Measurements from ENCODE around the gene EN1.
A peak's percentile ranks its signal among the peaks of the same experiment; 100 is the strongest.

Gene EN1

GRCh38 chr2:118857677-118858484 lies 10.4 kb upstream of the EN1 start:
- peak overlapping the region; percentile 3 for H3K4me2 ChIP-seq (ENCODE audit: low read length)
- H3K56ac ChIP-seq (ENCODE audit: low read length): no peak overlapping the region
- DNase-seq: peak; percentile 13
- H4K8ac ChIP-seq (ENCODE audit: low read depth, low read length): no peak overlapping the region
- H3K27ac ChIP-seq (ENCODE audit: low read depth, low read length): no peak overlapping the region
- H2BK15ac ChIP-seq (replicated peaks; ENCODE audit: low read depth): no peak overlapping the region
- no peaks in the 10 kb centered on the region for H3K36me3 ChIP-seq (ENCODE audit: control insufficient read depth, insufficient read depth, low read length)
- H2BK120ac ChIP-seq (ENCODE audit: low read depth, low read length): no peak overlapping the region
- WGBS (ENCODE audit: extremely low coverage, insufficient coverage, low lambda C conversion rate): no CpG with 5 or more reads among the region's 52 CpGs
- no peak overlapping the region for H3K18ac ChIP-seq (ENCODE audit: low read length)
- no peak overlapping the region for H3K9ac ChIP-seq (ENCODE audit: low read length)
- H3K79me2 ChIP-seq (ENCODE audit: control insufficient read depth, insufficient read depth, low read length): no peaks in the 10 kb centered on the region
- no peak overlapping the region for H2AK5ac ChIP-seq (ENCODE audit: low read length)
- H3K79me1 ChIP-seq (ENCODE audit: low read length): no peaks in the 10 kb centered on the region
- H3K27me3 ChIP-seq (ENCODE audit: insufficient read depth, low read length, poor library complexity): peaks cover 69% of the 10 kb centered on the region
- no peak overlapping the region for H3K4ac ChIP-seq (ENCODE audit: low read depth, low read length)
- no peak overlapping the region for H4K5ac ChIP-seq (ENCODE audit: low read length)
- no peak overlapping the region for H3K4me3 ChIP-seq (ENCODE audit: low read length)
- H2BK5ac ChIP-seq (ENCODE audit: low read length): no peak overlapping the region
- H3K4me1 ChIP-seq (ENCODE audit: control insufficient read depth, low read depth, low read length): peaks cover 2% of the 10 kb centered on the region
- H3K23ac ChIP-seq (ENCODE audit: low read length): no peak overlapping the region

- Histone ChIP-seq H2BK15ac (replicated peaks; ENCODE audit: low read depth) (no peak overlapping the region), H3K79me2 (ENCODE audit: control insufficient read depth, insufficient read depth, low read length) (no peaks in the 10 kb centered on the region), H3K36me3 (ENCODE audit: control insufficient read depth, insufficient read depth, low read length) (no peaks in the 10 kb centered on the region), H3K4ac (ENCODE audit: low read depth, low read length) (no peak overlapping the region), H3K27me3 (ENCODE audit: insufficient read depth, low read length, poor library complexity) (peaks cover 77% of the 10 kb centered on the region), H2AK5ac (ENCODE audit: low read length) (no peak overlapping the region), H3K9ac (ENCODE audit: low read length) (no peak overlapping the region), H3K27ac (ENCODE audit: low read depth, low read length) (no peak overlapping the region), H3K18ac (ENCODE audit: low read length) (no peak overlapping the region), H3K23ac (ENCODE audit: low read length) (no peak overlapping the region), H2BK5ac (ENCODE audit: low read length) (no peak overlapping the region), H3K79me1 (ENCODE audit: low read length) (no peaks in the 10 kb centered on the region), H3K4me3 (ENCODE audit: low read length) (no peak overlapping the region), H3K4me1 (ENCODE audit: control insufficient read depth, low read depth, low read length) (peaks cover 2% of the 10 kb centered on the region), H3K56ac (ENCODE audit: low read length) (no peak overlapping the region), H3K4me2 (ENCODE audit: low read length) (no peak overlapping the region), H4K8ac (ENCODE audit: low read depth, low read length) (no peak overlapping the region), H2BK120ac (ENCODE audit: low read depth, low read length) (no peak overlapping the region), H4K5ac (ENCODE audit: low read length) (no peak overlapping the region)
- DNase-seq: peak; percentile 15
- WGBS (ENCODE audit: extremely low coverage, insufficient coverage, low lambda C conversion rate): no CpG with 5 or more reads among the region's 50 CpGs
Observed at GRCh38 chr2:118856978-118857676, 9.7 kb upstream of the EN1 start.

GRCh38 chr2:118856330-118856977 lies 9.0 kb upstream of the EN1 start:
- H3K9ac ChIP-seq (ENCODE audit: low read length): no peak overlapping the region
- no peaks in the 10 kb centered on the region for H3K79me2 ChIP-seq (ENCODE audit: control insufficient read depth, insufficient read depth, low read length)
- no peaks in the 10 kb centered on the region for H3K36me3 ChIP-seq (ENCODE audit: control insufficient read depth, insufficient read depth, low read length)
- no CpG with 5 or more reads among the region's 25 CpGs for WGBS (ENCODE audit: extremely low coverage, insufficient coverage, low lambda C conversion rate)
- H4K5ac ChIP-seq (ENCODE audit: low read length): no peak overlapping the region
- H3K18ac ChIP-seq (ENCODE audit: low read length): no peak overlapping the region
- no peak overlapping the region for H2BK5ac ChIP-seq (ENCODE audit: low read length)
- H4K8ac ChIP-seq (ENCODE audit: low read depth, low read length): no peak overlapping the region
- H3K23ac ChIP-seq (ENCODE audit: low read length): no peak overlapping the region
- H2AK5ac ChIP-seq (ENCODE audit: low read length): no peak overlapping the region
- no peak overlapping the region for H3K56ac ChIP-seq (ENCODE audit: low read length)
- peaks cover 80% of the 10 kb centered on the region for H3K27me3 ChIP-seq (ENCODE audit: insufficient read depth, low read length, poor library complexity)
- no peaks in the 10 kb centered on the region for H3K79me1 ChIP-seq (ENCODE audit: low read length)
- H3K4ac ChIP-seq (ENCODE audit: low read depth, low read length): no peak overlapping the region
- H3K4me2 ChIP-seq (ENCODE audit: low read length): no peak overlapping the region
- no peak overlapping the region for H2BK15ac ChIP-seq (replicated peaks; ENCODE audit: low read depth)
- no peak for DNase-seq
- peaks cover 2% of the 10 kb centered on the region for H3K4me1 ChIP-seq (ENCODE audit: control insufficient read depth, low read depth, low read length)
- H2BK120ac ChIP-seq (ENCODE audit: low read depth, low read length): no peak overlapping the region
- no peak overlapping the region for H3K4me3 ChIP-seq (ENCODE audit: low read length)
- no peak overlapping the region for H3K27ac ChIP-seq (ENCODE audit: low read depth, low read length)

DNA sequence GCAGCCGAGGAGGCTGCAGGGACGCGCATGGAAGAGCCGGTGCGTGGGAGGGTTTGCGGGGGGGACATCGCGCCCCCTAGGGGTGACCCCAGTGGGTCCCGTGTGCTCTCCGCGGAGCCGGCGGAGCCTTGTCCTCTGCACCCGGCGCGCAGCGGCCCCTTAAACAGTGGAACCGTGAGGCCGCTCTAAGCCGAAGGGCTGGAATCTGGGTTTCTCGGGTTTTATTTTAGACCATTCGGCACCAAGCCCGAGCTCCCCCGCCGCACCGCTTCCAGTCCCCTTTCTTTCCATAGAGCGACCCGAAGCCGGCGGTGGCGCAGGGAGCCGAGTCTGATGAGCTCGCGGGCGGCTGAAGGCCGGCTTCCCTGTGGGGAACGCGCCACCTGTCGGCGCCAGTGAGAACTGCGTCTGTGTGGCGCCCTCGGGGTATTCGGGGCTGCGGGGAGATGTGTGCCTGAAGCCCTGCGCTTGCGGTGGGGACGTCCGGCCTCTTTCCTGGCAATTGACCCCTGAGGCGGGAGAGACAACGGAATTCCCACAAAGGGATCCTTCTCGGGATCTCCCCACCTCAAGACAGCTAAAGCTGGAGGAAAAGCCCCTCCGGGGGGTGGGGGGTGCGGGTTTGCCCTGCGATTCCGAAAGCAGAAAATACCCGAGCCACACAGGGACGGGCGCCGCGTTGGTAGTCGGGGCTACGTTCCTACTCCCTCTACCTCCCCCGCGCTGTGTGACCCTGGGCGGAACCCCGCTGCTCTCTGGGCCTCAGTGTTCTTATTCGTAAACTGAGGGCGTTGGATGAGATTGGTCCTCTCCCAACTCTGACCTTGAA lies 8.2 kb upstream of the EN1 start:
- Histone ChIP-seq H2AK5ac (ENCODE audit: low read length) (no peak overlapping the region), H3K36me3 (ENCODE audit: control insufficient read depth, insufficient read depth, low read length) (no peaks in the 10 kb centered on the region), H3K79me1 (ENCODE audit: low read length) (no peaks in the 10 kb centered on the region), H3K18ac (ENCODE audit: low read length) (no peak overlapping the region), H3K23ac (ENCODE audit: low read length) (no peak overlapping the region), H3K27ac (ENCODE audit: low read depth, low read length) (no peak overlapping the region), H3K27me3 (ENCODE audit: insufficient read depth, low read length, poor library complexity) (peaks cover 86% of the 10 kb centered on the region), H3K4me1 (ENCODE audit: control insufficient read depth, low read depth, low read length) (peaks cover 2% of the 10 kb centered on the region), H3K4ac (ENCODE audit: low read depth, low read length) (no peak overlapping the region), H2BK5ac (ENCODE audit: low read length) (no peak overlapping the region), H3K4me3 (ENCODE audit: low read length) (no peak overlapping the region), H3K56ac (ENCODE audit: low read length) (no peak overlapping the region), H2BK15ac (replicated peaks; ENCODE audit: low read depth) (no peak overlapping the region), H4K5ac (ENCODE audit: low read length) (no peak overlapping the region), H3K4me2 (ENCODE audit: low read length) (peak overlapping the region; percentile 57), H3K9ac (ENCODE audit: low read length) (peak overlapping the region; percentile 17), H2BK120ac (ENCODE audit: low read depth, low read length) (no peak overlapping the region), H3K79me2 (ENCODE audit: control insufficient read depth, insufficient read depth, low read length) (no peaks in the 10 kb centered on the region), H4K8ac (ENCODE audit: low read depth, low read length) (no peak overlapping the region)
- WGBS (ENCODE audit: extremely low coverage, insufficient coverage, low lambda C conversion rate): no CpG with 5 or more reads among the region's 69 CpGs
- DNase-seq: peak; percentile 90

DNA sequence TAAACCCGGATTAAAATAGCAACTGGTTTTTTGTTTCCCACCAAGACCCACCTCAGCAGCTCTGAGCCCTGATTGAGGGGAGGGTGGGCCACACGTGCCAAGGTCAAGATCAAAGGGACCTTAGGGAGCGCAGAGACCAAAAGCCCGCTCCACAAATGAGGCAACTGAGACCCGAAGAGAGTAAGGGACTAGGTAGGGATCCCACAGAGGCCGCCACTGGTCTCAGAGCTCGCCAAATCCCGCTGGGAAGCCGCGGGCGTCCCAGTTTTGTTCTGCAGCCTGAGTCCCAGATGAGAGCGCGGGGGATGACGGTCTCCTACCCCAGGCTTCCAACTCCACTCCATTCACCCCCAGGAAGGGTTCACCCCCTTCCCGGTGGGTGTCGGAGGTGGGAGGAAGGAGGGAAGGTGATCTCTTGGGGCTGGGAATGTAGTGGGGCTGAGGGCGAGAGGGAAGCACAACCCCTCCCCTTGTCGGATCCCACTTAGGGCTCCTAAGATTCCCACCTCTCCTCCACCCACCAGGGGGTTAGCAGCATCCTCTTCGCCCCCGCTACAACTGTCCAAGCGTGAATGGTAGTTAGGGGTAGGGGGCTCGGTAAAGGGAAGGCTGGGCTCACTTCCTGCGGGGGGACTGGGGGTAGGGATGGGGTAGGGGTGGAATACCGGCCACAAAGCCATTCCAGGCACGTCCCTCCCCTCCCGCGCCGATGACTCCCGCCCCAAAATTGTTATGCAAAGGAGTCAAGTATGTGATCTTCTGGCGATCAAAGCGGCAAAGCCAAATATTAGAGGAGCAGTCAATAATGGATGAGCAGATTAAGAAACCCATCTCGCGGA lies 7.3 kb upstream of the EN1 start:
- H3K27me3 ChIP-seq (ENCODE audit: insufficient read depth, low read length, poor library complexity): peaks cover 89% of the 10 kb centered on the region
- no peak overlapping the region for H2BK15ac ChIP-seq (replicated peaks; ENCODE audit: low read depth)
- no CpG with 5 or more reads among the region's 33 CpGs for WGBS (ENCODE audit: extremely low coverage, insufficient coverage, low lambda C conversion rate)

More for the DNA sequence above, 7.3 kb upstream of the EN1 start:
- peak; percentile 38 for DNase-seq
- Histone ChIP-seq H3K56ac (ENCODE audit: low read length) (no peak overlapping the region), H4K8ac (ENCODE audit: low read depth, low read length) (no peak overlapping the region), H3K4me2 (ENCODE audit: low read length) (peak overlapping the region; percentile 21), H3K4me3 (ENCODE audit: low read length) (no peak overlapping the region), H3K9ac (ENCODE audit: low read length) (no peak overlapping the region), H3K4ac (ENCODE audit: low read depth, low read length) (no peak overlapping the region), H2BK120ac (ENCODE audit: low read depth, low read length) (no peak overlapping the region), H3K36me3 (ENCODE audit: control insufficient read depth, insufficient read depth, low read length) (no peaks in the 10 kb centered on the region), H3K23ac (ENCODE audit: low read length) (no peak overlapping the region), H3K27ac (ENCODE audit: low read depth, low read length) (no peak overlapping the region), H3K79me2 (ENCODE audit: control insufficient read depth, insufficient read depth, low read length) (no peaks in the 10 kb centered on the region), H2BK5ac (ENCODE audit: low read length) (no peak overlapping the region), H3K79me1 (ENCODE audit: low read length) (no peaks in the 10 kb centered on the region), H2AK5ac (ENCODE audit: low read length) (no peak overlapping the region), H4K5ac (ENCODE audit: low read length) (no peak overlapping the region), H3K18ac (ENCODE audit: low read length) (no peak overlapping the region), H3K4me1 (ENCODE audit: control insufficient read depth, low read depth, low read length) (peaks cover 2% of the 10 kb centered on the region)
